ENCODE data around the gene TYSND1.
"Not testable (repeated sequence)": the region's sequence is repeated elsewhere in the genome, so short reads cannot be mapped to it uniquely, and the experiment has no call there.

The TYSND1 gene

DNA sequence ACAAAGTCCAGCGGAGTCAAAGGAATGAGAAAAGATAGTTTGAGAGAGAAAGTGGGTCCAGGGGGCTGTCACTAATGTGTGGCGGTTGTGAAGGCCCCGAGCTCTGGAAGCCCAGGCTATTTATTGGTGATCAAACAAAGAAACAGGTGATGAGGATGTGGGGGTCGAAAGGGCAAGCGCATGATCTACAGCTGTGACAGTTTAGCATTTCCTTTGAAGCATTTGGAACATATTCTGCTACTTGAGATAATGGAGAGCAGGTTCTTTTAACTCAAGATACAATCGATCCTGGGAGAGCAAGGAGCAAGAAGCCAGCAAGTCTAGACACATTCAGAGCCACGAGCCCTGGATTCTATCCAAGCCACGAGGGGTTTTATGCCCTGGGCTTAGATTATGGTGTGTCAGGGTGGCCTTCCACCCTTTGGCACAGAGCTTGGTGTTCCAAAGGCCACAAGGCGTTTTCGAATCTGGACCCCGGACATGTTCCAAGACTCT is 45.4 kb downstream of the TYSND1 start:
- not testable (repeated sequence) for DNase-seq

- DNase-seq: no peak
These were observed 48.2 kb downstream of the TYSND1 start for GRCh38 chr10:70098271-70098670.

- no peak for DNase-seq
These were observed 49.0 kb downstream of the TYSND1 start for GRCh38 chr10:70097459-70097858.

GRCh38 chr10:70096705-70097420 is 49.6 kb downstream of the TYSND1 start:
- no peak for DNase-seq

GRCh38 chr10:70096016-70096704 is 50.3 kb downstream of the TYSND1 start:
- no peak for DNase-seq

DNA sequence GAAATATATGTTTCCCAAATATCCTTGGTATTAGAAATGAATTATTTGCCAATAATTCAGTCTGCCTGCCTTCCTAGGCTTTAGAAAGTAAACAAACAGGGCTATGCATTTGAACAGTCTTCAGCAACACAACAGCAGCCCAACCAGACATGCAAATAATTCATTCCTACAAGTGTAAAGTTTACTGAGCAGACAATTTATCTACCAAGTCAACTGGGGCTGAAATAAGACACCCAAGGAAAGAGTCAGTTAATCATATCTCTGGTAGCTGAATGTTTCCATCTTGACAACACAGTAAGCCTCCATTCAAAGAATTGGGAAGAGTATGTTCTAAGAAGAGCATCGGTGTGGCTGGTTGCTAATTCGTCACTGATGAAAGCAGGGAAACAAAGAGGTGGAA is 52.2 kb downstream of the TYSND1 start:
- DNase-seq: no peak

DNA sequence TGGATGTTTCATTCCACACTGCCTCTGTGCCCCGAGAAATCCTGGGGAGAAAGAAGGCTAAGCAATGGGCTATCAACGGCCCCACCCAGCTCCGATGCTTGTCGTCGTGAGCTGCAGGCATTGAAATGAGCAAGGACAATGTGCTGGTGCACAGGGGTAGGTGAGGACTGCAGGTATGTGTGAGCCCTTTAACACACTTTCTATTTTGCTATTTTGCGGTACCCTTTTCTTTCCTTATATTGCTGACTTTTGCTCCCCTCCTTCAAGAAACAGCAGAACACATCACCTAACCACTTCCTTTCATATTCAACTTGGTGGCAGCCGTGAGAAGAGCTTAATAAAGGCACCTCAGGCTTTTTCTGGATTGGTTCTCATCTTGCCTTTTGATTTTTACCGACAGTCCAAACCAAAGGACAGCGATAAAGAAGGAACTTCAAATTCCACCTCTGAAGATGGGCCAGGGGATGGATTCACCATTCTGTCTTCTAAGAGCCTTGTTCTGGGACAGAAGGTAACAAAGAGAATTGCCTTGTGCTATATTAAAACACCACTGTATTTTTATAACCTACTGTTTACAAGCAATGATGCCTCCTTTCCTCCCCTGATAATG is 53.1 kb downstream of the TYSND1 start:
- no peak for DNase-seq

DNA sequence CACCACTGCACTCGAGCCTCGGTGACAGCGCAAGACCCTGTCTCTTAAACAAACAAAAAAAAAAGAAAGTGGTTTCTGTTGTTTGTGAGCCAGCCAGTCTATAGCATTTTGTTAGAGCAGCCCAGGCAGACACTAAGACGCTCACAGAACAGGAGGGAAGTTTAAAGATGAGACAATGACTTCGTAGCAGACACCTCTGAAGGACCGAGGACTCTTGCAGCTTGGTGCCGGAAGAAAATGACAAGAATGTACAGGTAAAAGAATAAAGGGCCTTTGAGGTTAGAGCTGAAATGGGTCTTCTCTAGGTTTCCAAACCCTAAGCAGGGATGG is 54.1 kb downstream of the TYSND1 start:
- DNase-seq: no peak

- DNase-seq: no peak
These were observed 55.5 kb downstream of the TYSND1 start for GRCh38 chr10:70090951-70091350.

GRCh38 chr10:70090013-70090412 is 56.5 kb downstream of the TYSND1 start:
- no peak for DNase-seq

DNA sequence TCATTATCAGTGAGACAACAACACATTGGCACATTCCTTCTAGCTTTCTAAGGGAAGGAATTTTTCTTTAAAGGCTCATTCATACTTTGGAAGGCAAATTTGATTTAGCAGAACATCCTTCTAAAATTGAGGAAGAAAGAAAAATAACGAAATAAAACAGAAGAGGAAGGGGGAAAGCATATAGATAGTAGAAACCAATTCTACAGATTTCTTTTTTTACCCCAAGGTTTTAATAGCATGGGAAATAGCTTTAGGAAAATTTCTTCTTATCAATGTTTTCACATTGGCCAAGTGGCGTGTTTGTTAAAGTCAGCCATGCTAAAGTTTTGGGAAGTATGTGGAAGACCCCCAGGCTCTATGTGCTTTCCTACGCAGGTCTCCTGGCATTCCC is 58.2 kb downstream of the TYSND1 start:
- DNase-seq: no peak
